Stomach (tissue), 9 donors: Measurements from ENCODE around the gene FSTL4. TPM values are rescaled to one million over a fixed set of nuclear protein-coding genes. Genes with fewer than 3 reads are reported as not detected.

Experiments
- DNase-seq, 2 donors: peaks; one replicate each; pipeline versions ENCODE4 v3.0.0 to v3.0.0-alpha.2; 2013 to 2019
- H3K27ac ChIP-seq, 5 donors: fragments of 200-600 bp in 4 of 5; sonication (generic) in 4 of 5; one replicate each; pipeline ENCODE4 v1.5.1; 2013 to 2019; ENCODE audit warnings: mild to moderate bottlenecking in 1 of 5, moderate library complexity in 1 of 5
- H3K27me3 ChIP-seq, 3 donors: fragments of 200-600 bp; sonication (generic); one replicate each; pipeline ENCODE4 v1.5.1; 2017 to 2019; ENCODE audit warnings: mixed run types in 1 of 3
- H3K36me3 ChIP-seq, 4 donors: fragments of 200-600 bp; sonication (generic); 1 replicate in 3 of 4; 2 replicates in 1 of 4; pipeline ENCODE4 v1.5.1; 2016 to 2019
- H3K4me1 ChIP-seq, 4 donors: fragments of 200-600 bp; sonication (generic); one replicate each; pipeline ENCODE4 v1.5.1; 2016 to 2019
- H3K4me3 ChIP-seq, 4 donors: fragments of 200-600 bp; sonication (generic) in 3 of 4; one replicate each; pipeline ENCODE4 v1.5.1; 2016 to 2019; ENCODE audit warnings: mild to moderate bottlenecking in 1 of 4
- H3K9me3 ChIP-seq, 4 donors: fragments of 200-600 bp; sonication (generic); one replicate each; pipeline ENCODE4 v1.5.1; 2016 to 2019
- CTCF ChIP-seq, 7 experiments: fragments of 450-650 bp in 4 of 7; fragments of 200-600 bp in 3 of 7; sonication (generic) in 3 of 7; IDR thresholded peaks; one replicate each; pipeline ENCODE4 v1.5.1; 2016 to 2019; ENCODE audit warnings: antibody characterized with exemption in 7 of 7, control low read depth in 2 of 7, mild to moderate bottlenecking in 1 of 7
- EP300 ChIP-seq: sonication (generic); formaldehyde crosslinking; IDR thresholded peaks from one replicate; pipeline ENCODE4 v1.6.1; 2017; ENCODE audit warnings: antibody characterized with exemption
- POLR2A ChIP-seq, 4 donors: fragments of 450-650 bp; IDR thresholded peaks; one replicate each; pipeline ENCODE4 v1.6.1; 2016; ENCODE audit warnings: antibody characterized with exemption in 4 of 4, control low read depth in 2 of 4, mild to moderate bottlenecking in 1 of 4, moderate library complexity in 1 of 4
- POLR2AphosphoS5 ChIP-seq, 3 donors: sonication (generic); formaldehyde crosslinking; IDR thresholded peaks; one replicate each; pipeline ENCODE4 v1.6.1; 2016; ENCODE audit warnings: antibody characterized with exemption in 3 of 3
- WGBS, 5 donors: extraction: QIAGEN DNeasy Blood & Tissue Kit in 3 of 5; methylation state at CpG; one replicate each; pipeline versions ENCODE4 v1.1.5 to v1.1.7; 2013 to 2018; 5-methylcytosine and 5-hydroxymethylcytosine counted together
- intact Hi-C: fragments of 100-400 bp; cut with DNase I; formaldehyde crosslinking; loops from one replicate; pipeline ENCODE4 v1.15.1; 2023; ENCODE audit warnings: low total_unique reads
- polyA plus RNA-seq, 3 donors: library from polyadenylated mRNA; stranded (reverse); fragments of 200-250 nt; gene quantifications; one replicate each; pipeline ENCODE4 v1.2.3, GENCODE V29; 2013
- total RNA-seq, 5 donors: library from RNA; depleted of rRNA; stranded (reverse); fragments of >200 nt; gene quantifications; one replicate each; pipeline versions ENCODE4 v1.1.0 to v1.2.3, GENCODE V29; 2014 to 2016
- donor health status: healthy with polysubstance abuse.
- donor health status: Bipolar disorder and iron deficiency.
- donor health status: healthy.

Gene FSTL4
- total and polyA plus RNA-seq, 8 donors, result 0.37 to 0.55 TPM; not detected in 6

- H3K27ac ChIP-seq, result no peak overlapping the region
- DNase-seq, result no peak
- no peaks in the 10 kb centered on the region for H3K9me3 ChIP-seq
- no peak overlapping the region for H3K4me3 ChIP-seq
- TF ChIP-seq POLR2AphosphoS5 (IDR thresholded peaks at IDR 0.05) (no peak), POLR2A (IDR thresholded peaks at IDR 0.05) (no peak), CTCF (IDR thresholded peaks at IDR 0.05) (no peak)
- no peaks in the 10 kb centered on the region for H3K27me3 ChIP-seq
- peaks cover 0 to 6% (median 0%) of the 10 kb centered on the region in 4 donors for H3K4me1 ChIP-seq
- intact Hi-C loops, result no loop called here
- H3K36me3 ChIP-seq, result no peaks in the 10 kb centered on the region
- 68 to 82% (median 77%) methylated on average over 5 of the region's 5 CpGs for WGBS, 5 donors
Measured at GRCh38 chr5:133356396-133356983, 255.9 kb downstream of the FSTL4 start.

GRCh38 chr5:133354323-133355185 lies 257.8 kb downstream of the FSTL4 start:
- no peaks in the 10 kb centered on the region for H3K27me3 ChIP-seq
- intact Hi-C loops, result no loop called here
- no peak overlapping the region for H3K27ac ChIP-seq
- no peaks in the 10 kb centered on the region for H3K9me3 ChIP-seq
- DNase-seq, result no peak
- peaks cover 0 to 6% (median 0%) of the 10 kb centered on the region in 4 donors for H3K4me1 ChIP-seq
- no peak for TF ChIP-seq POLR2A (IDR thresholded peaks at IDR 0.05)
- no peak for TF ChIP-seq CTCF (IDR thresholded peaks at IDR 0.05)
- no peak for TF ChIP-seq EP300
- TF ChIP-seq POLR2AphosphoS5 (IDR thresholded peaks at IDR 0.05), result no peak
- H3K36me3 ChIP-seq, result no peaks in the 10 kb centered on the region
- 81 to 88% (median 87%) methylated on average over 6 to 9 of the region's 9 CpGs for WGBS, 5 donors
- H3K4me3 ChIP-seq, result no peak overlapping the region

- no peak for DNase-seq
- intact Hi-C loops, result no loop called here
- Histone ChIP-seq H3K4me3 (no peak overlapping the region), H3K4me1 (peaks cover 0 to 6% (median 0%) of the 10 kb centered on the region in 4 donors), H3K36me3 (no peaks in the 10 kb centered on the region), H3K27me3 (no peaks in the 10 kb centered on the region), H3K27ac (no peak overlapping the region), H3K9me3 (no peaks in the 10 kb centered on the region)
- no peak for TF ChIP-seq EP300
- TF ChIP-seq POLR2AphosphoS5 (IDR thresholded peaks at IDR 0.05), result no peak
- no peak for TF ChIP-seq CTCF (IDR thresholded peaks at IDR 0.05)
- TF ChIP-seq POLR2A (IDR thresholded peaks at IDR 0.05), result no peak
- WGBS, 5 donors, result 47 to 63% (median 57%) methylated on average over 8 of the region's 8 CpGs
Measured at GRCh38 chr5:133353741-133354140, 258.6 kb downstream of the FSTL4 start.

- no peak for DNase-seq
- Histone ChIP-seq H3K27me3 (no peaks in the 10 kb centered on the region), H3K27ac (no peak overlapping the region), H3K4me3 (no peak overlapping the region), H3K4me1 (no peaks in the 10 kb centered on the region), H3K36me3 (no peaks in the 10 kb centered on the region), H3K9me3 (no peaks in the 10 kb centered on the region)
- WGBS, 5 donors, result 83 to 94% (median 93%) methylated on average over 4 of the region's 4 CpGs
- TF ChIP-seq POLR2AphosphoS5 (IDR thresholded peaks at IDR 0.05), result no peak
- TF ChIP-seq CTCF (IDR thresholded peaks at IDR 0.05), result no peak
- no peak for TF ChIP-seq POLR2A (IDR thresholded peaks at IDR 0.05)
- no peak for TF ChIP-seq EP300
- intact Hi-C loops, result no loop called here
Measured at GRCh38 chr5:133348406-133348805, 263.9 kb downstream of the FSTL4 start.
